Measurements from ENCODE around the gene NCOA6. TPM values are rescaled to one million over a fixed set of nuclear protein-coding genes. Genes with fewer than 3 reads are reported as not detected.

Gene NCOA6
- 10 to 100 TPM; 34.7 to 41.6 (median 37.0) TPM for total RNA-seq
- total RNA-seq (2013) = 17.4 TPM

DNA sequence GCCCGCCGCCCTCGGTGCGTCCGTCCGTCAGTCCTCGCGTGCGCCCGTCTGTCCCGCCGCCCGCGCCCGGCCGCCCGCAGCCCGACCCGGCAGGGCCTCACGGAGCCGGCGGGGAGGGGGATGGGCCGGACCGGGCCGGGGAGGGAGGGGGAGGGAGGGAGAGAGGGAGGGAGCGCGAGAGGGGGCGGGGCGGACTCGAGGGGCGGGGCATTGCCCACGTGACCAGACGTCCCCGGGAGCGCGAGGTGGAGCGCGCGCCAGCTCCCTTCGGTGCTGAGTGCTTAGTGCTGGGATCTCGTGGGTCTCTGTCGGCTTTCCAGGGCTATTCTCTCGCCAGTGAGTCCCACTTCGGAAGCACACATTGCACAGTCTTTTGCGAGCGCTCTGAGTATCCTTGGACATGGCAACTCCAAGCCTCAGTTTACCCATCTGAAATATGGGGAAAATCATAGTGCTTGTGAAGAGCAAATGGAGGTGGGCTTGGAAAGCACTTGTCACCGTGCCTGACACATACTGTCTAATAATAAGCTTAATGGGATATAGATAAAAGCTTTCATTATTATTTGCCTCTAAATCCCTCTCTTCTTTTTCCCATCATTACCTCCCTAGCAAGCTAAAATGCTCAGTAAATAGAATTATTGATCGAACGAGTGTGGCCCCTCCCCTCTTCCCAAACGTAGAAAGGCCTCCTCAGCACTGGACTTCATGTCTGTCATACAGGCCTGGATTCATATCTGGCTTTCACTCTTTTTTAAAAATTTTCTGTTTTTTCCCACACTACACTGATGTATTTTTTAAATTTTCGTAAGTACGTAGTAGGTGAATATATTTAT is at the start of gene NCOA6:
NCOA6 (minus strand) TSS at position 122 of the 833 bp plus-strand sequence. CDS start 43,296 bp downstream, outside the sequence.
- no peaks in the 10 kb centered on the region for H3K9me3 ChIP-seq (ENCODE audit: control insufficient read depth, insufficient read depth, low read length)
- intact Hi-C loops (cut with micrococcal nuclease) = no loop called here
- peak within 1 kb of the TSS; percentile 79 for H3K4me3 ChIP-seq (ENCODE audit: low read length)
- H3K27ac Mint-ChIP-seq = peak within 1 kb of the TSS; percentile 85 to 94
- TF ChIP-seq CTCF (IDR thresholded peaks at IDR 0.05) = no peak
- H3K4me1 Mint-ChIP-seq = peaks cover 42 to 43% of the 10 kb centered on the region in 2 donors
- H3K27me3 ChIP-seq (ENCODE audit: control insufficient read depth, insufficient read depth, low read length) = no peaks in the 10 kb centered on the region
- no peaks in the 10 kb centered on the region for H3K9me3 Mint-ChIP-seq
- ATAC-seq = peak; percentile 80 to 91 (median 83)
- no peaks in the 10 kb centered on the region for H3K27me3 Mint-ChIP-seq (ENCODE audit: low read depth in 2 of 2)
- peak within 1 kb of the TSS; percentile 73 for H3K27ac ChIP-seq (ENCODE audit: low read length)
- WGBS (ENCODE audit: insufficient coverage) = 5% methylated on average over 47 of the region's 52 CpGs
- peak; percentile 74 to 93 for DNase-seq
- no peaks in the 10 kb centered on the region for H3K36me3 ChIP-seq (ENCODE audit: control insufficient read depth, insufficient read depth, low read length)
- no peaks in the 10 kb centered on the region for H3K36me3 Mint-ChIP-seq
- peak within 1 kb of the TSS; percentile 92 for H3K4me3 Mint-ChIP-seq
- H3K4me1 ChIP-seq (ENCODE audit: control insufficient read depth, insufficient read depth, low read length) = peaks cover 16% of the 10 kb centered on the region

GRCh38 chr20:34874094-34874654 is 48.7 kb upstream of the NCOA6 start:
- WGBS (ENCODE audit: insufficient coverage) = 35% methylated on average over 2 of the region's 2 CpGs
- Mint-ChIP-seq H3K4me3 (peak overlapping the region; percentile 87), H3K9me3 (no peaks in the 10 kb centered on the region), H3K36me3 (no peaks in the 10 kb centered on the region), H3K27ac (peak overlapping the region in 1 of 2 donors; percentile 81), H3K27me3 (ENCODE audit: low read depth in 2 of 2) (peaks cover 6 to 20% of the 10 kb centered on the region in 2 donors), H3K4me1 (peaks cover 34 to 58% of the 10 kb centered on the region in 2 donors)
- Histone ChIP-seq H3K36me3 (ENCODE audit: control insufficient read depth, insufficient read depth, low read length) (no peaks in the 10 kb centered on the region), H3K9me3 (ENCODE audit: control insufficient read depth, insufficient read depth, low read length) (no peaks in the 10 kb centered on the region), H3K4me3 (ENCODE audit: low read length) (no peak overlapping the region), H3K27me3 (ENCODE audit: control insufficient read depth, insufficient read depth, low read length) (no peaks in the 10 kb centered on the region), H3K27ac (ENCODE audit: low read length) (no peak overlapping the region), H3K4me1 (ENCODE audit: control insufficient read depth, insufficient read depth, low read length) (peaks cover 41% of the 10 kb centered on the region)
- TF ChIP-seq CTCF (IDR thresholded peaks at IDR 0.05) = peak; percentile 16
- intact Hi-C loops (cut with micrococcal nuclease) = no loop called here
- peak in 1 of 2 donors; percentile 67 for DNase-seq
- no peak for ATAC-seq

DNA sequence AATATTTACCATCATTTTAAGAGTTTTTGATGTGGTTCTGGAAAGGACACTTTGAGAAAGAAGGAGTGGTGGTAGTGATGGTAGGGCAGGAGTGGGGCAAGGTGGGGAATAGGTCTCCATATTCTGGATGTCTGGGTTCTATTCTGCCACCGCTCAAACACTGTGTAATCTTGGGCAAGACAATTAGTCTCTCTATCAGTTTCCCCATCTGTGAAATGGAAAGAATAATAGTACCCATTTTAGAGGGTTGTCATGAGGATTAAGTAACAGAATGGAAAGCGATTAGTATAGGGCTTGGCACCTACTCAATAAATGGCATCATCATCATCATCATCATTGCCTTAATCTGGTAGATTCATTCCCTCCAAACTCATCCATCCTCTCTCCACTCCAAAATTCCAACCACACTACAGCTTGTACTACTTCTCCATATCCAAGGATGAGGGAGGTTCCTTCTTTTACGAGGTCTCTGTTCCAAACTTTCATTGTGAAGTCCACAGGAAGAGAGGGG is 48.2 kb upstream of the NCOA6 start:
- Mint-ChIP-seq H3K9me3 (no peaks in the 10 kb centered on the region), H3K4me1 (peaks cover 34 to 58% of the 10 kb centered on the region in 2 donors), H3K36me3 (no peaks in the 10 kb centered on the region), H3K4me3 (peak overlapping the region; percentile 84), H3K27me3 (ENCODE audit: low read depth in 2 of 2) (peaks cover 6 to 19% of the 10 kb centered on the region in 2 donors), H3K27ac (peak overlapping the region in 1 of 2 donors; percentile 81)
- Histone ChIP-seq H3K4me1 (ENCODE audit: control insufficient read depth, insufficient read depth, low read length) (peaks cover 41% of the 10 kb centered on the region), H3K9me3 (ENCODE audit: control insufficient read depth, insufficient read depth, low read length) (no peaks in the 10 kb centered on the region), H3K4me3 (ENCODE audit: low read length) (no peak overlapping the region), H3K36me3 (ENCODE audit: control insufficient read depth, insufficient read depth, low read length) (no peaks in the 10 kb centered on the region), H3K27ac (ENCODE audit: low read length) (no peak overlapping the region), H3K27me3 (ENCODE audit: control insufficient read depth, insufficient read depth, low read length) (no peaks in the 10 kb centered on the region)
- no peak for TF ChIP-seq CTCF (IDR thresholded peaks at IDR 0.05)
- ATAC-seq (no peak), DNase-seq (no peak)
- intact Hi-C loops (cut with micrococcal nuclease) = no loop called here
- 90% methylated on average over 2 of the region's 3 CpGs for WGBS (ENCODE audit: insufficient coverage)
